Body of pancreas (tissue), 4 donors: Measurements from ENCODE around the gene NFIA.

Experiments
- CTCF ChIP-seq, 7 experiments: fragments of 450-650 bp in 4 of 7; fragments of 200-600 bp in 3 of 7; sonication (generic) in 3 of 7; IDR thresholded peaks; one replicate each; pipeline ENCODE4 v1.5.1; 2016 to 2019; ENCODE audit warnings: antibody characterized with exemption in 7 of 7
- POLR2A ChIP-seq, 3 donors: fragments of 450-650 bp; IDR thresholded peaks; one replicate each; pipeline ENCODE4 v1.6.1; 2016; ENCODE audit warnings: antibody characterized with exemption in 3 of 3, mild to moderate bottlenecking in 2 of 3

DNA sequence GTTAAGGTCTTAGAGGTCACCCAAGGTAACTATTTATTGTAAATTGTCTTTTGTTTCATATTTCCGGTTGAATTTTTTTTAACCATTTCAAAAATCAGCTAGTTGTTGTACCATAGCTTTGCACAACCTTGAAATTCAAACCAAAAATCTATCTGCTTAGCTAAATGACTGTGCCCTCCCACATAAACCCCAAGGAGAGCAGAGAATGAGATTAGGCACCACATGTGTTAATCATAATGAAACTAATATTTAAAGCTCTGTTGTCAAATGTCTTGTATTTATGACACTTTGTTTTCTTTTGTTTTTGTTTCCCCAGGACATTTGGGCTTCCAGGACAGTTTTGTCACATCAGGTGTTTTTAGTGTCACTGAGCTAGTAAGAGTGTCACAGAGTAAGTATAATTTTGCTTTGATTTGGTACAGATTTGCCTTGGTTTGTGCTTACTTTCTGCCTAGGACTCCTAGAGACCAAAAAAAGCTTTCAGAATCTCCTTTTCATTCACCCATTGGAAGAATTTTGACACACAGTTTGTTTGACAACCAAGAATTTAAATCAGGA is 249.9 kb downstream of the NFIA start:
- TF ChIP-seq CTCF (IDR thresholded peaks at IDR 0.05) (no peak), POLR2A (IDR thresholded peaks at IDR 0.05) (no peak)
